HCT116 (cell line): ENCODE measurements around the gene AASS. TPM values are rescaled to one million over a fixed set of nuclear protein-coding genes. Genes with fewer than 3 reads are reported as not detected.

Experiments
- ATAC-seq: fragments of 200-7000 bp; cut with Tn5 transposase; 2 replicates; pipeline ENCODE4 v1.9.1; 2020; ENCODE audit warnings: mild to moderate bottlenecking, moderate library complexity
- BruUV-seq: library from RNA; stranded (reverse); fragments of 400-500 nt; replicated peaks from 2 replicates; lab custom pipeline; 2021; lab: Mats Ljungman, UMichigan
- CTCF ChIA-PET: fragments of 300-600 bp; sonication (Branson Sonifier 250); formaldehyde crosslinking; loops from one replicate; lab custom pipeline; 2021; ENCODE audit warnings: antibody characterized with exemption; lab: Charles Lee
- POLR2A ChIA-PET: fragments of 300-600, 350-600 bp; sonication (Branson Sonifier 250); formaldehyde crosslinking; loops from one replicate; lab custom pipeline; 2021; ENCODE audit warnings: antibody characterized with exemption; lab: Charles Lee
- RAD21 ChIA-PET, 2 experiments: fragments of 300-600 bp; sonication (Branson Sonifier 250); formaldehyde crosslinking; loops; one replicate each; lab custom pipeline; 2023; ENCODE audit warnings: low total read pairs in 2 of 2; ENCODE audit not compliant: uncharacterized antibody in 2 of 2, unreplicated experiment in 2 of 2, low non-redundant PET in 1 of 2; lab: Charles Lee
- DNase-seq: peaks from one replicate; pipeline ENCODE4 v3.0.0-alpha.2; 2010; ENCODE audit warnings: low read depth, low spot score
- H2AFZ ChIP-seq: fragments of 200-600 bp; shearing (Covaris generic), sonication (generic); 2 replicates; pipeline ENCODE4 v1.6.1; 2017; ENCODE audit warnings: low read depth, mixed run types, mixed read lengths, antibody characterized with exemption, low read length; ENCODE audit not compliant: poor library complexity, severe bottlenecking
- H3K27ac ChIP-seq: 2 replicates; pipeline ENCODE4 v1.5.1; 2012; ENCODE audit warnings: low read depth, low read length
- H3K27me3 ChIP-seq: fragments of 200-600 bp; sonication (generic); 2 replicates; pipeline ENCODE4 v1.6.1; 2016; ENCODE audit warnings: mixed run types, low read length, mixed read lengths; ENCODE audit not compliant: insufficient read depth
- H3K36me3 ChIP-seq, 2 experiments: fragments of 200-500 bp in 1 of 2; fragments of 200-600 bp in 1 of 2; sonication (Bioruptor generic) in 1 of 2; sonication (generic) in 1 of 2; 2 replicates each; pipeline versions ENCODE4 v1.5.1 to v1.6.1; 2014 to 2016; ENCODE audit warnings: low read length in 2 of 2, inconsistent platforms in 1 of 2, mixed read lengths in 1 of 2, mixed run types in 1 of 2; ENCODE audit not compliant: insufficient read depth in 2 of 2, control insufficient read depth in 1 of 2
- H3K4me1 ChIP-seq, 2 experiments: fragments of 200-600 bp in 1 of 2; sonication (generic) in 1 of 2; 2 replicates each; pipeline versions ENCODE4 v1.5.1 to v1.6.1; 2012 to 2017; ENCODE audit warnings: low read length in 2 of 2, inconsistent platforms in 1 of 2, mild to moderate bottlenecking in 1 of 2, mixed read lengths in 1 of 2, mixed run types in 1 of 2, moderate library complexity in 1 of 2; ENCODE audit not compliant: insufficient read depth in 2 of 2, control insufficient read depth in 1 of 2
- H3K4me2 ChIP-seq: fragments of 200-600 bp; sonication (generic); 2 replicates; pipeline ENCODE4 v1.6.1; 2017; ENCODE audit warnings: mixed run types, low read length, mixed read lengths
- H3K4me3 ChIP-seq, 2 experiments: fragments of 200-600 bp in 1 of 2; sonication (generic) in 1 of 2; replicated peaks in 1 of 2; 2 replicates each; pipeline ENCODE4 v1.5.1; 2011 to 2016; ENCODE audit warnings: low read length in 2 of 2, control low read depth in 1 of 2, low read depth in 1 of 2, mild to moderate bottlenecking in 1 of 2, mixed read lengths in 1 of 2, mixed run types in 1 of 2
- H3K79me2 ChIP-seq: fragments of 200-600 bp; sonication (generic); 2 replicates; pipeline ENCODE4 v1.6.1; 2017; ENCODE audit warnings: mild to moderate bottlenecking, mixed run types, low read length, moderate library complexity, mixed read lengths; ENCODE audit not compliant: insufficient read depth
- H3K9ac ChIP-seq: fragments of 200-600 bp; sonication (generic); 2 replicates; pipeline ENCODE4 v1.6.1; 2016; ENCODE audit warnings: low read length, mixed read lengths
- H3K9me2 ChIP-seq: fragments of 200-600 bp; sonication (generic), shearing (Covaris generic); 2 replicates; pipeline ENCODE4 v1.6.1; 2017; ENCODE audit warnings: mixed run types, mild to moderate bottlenecking, moderate library complexity; ENCODE audit not compliant: insufficient read depth
- H3K9me3 ChIP-seq, 2 experiments: fragments of 200-500 bp in 1 of 2; fragments of 200-600 bp in 1 of 2; sonication (Bioruptor generic) in 1 of 2; sonication (generic) in 1 of 2; 2 replicates each; pipeline ENCODE4 v1.6.1; 2014 to 2017; ENCODE audit warnings: low read length in 2 of 2, mixed read lengths in 2 of 2, inconsistent platforms in 1 of 2, low read depth in 1 of 2, mild to moderate bottlenecking in 1 of 2, mixed run types in 1 of 2, moderate library complexity in 1 of 2; ENCODE audit not compliant: control insufficient read depth in 1 of 2, insufficient read depth in 1 of 2
- H4K20me1 ChIP-seq: fragments of 200-600 bp; sonication (generic), shearing (Covaris generic); 2 replicates; pipeline ENCODE4 v1.6.1; 2017; ENCODE audit warnings: mixed run types, mild to moderate bottlenecking, moderate library complexity; ENCODE audit not compliant: insufficient read depth
- ATF3 ChIP-seq: IDR thresholded peaks from 2 replicates; pipeline ENCODE4 v1.6.1; 2012
- CBX3 ChIP-seq: IDR thresholded peaks from 2 replicates; pipeline ENCODE4 v1.6.1; 2012; ENCODE audit warnings: low read depth
- CEBPB ChIP-seq: IDR thresholded peaks from 2 replicates; pipeline ENCODE4 v1.6.1; 2012; ENCODE audit warnings: low read depth
- EGR1 ChIP-seq: IDR thresholded peaks from 2 replicates; pipeline ENCODE4 v1.6.1; 2012; ENCODE audit warnings: low read depth
- EZH2 ChIP-seq: fragments of 200-600 bp; sonication (generic); IDR thresholded peaks from 2 replicates; pipeline ENCODE4 v1.6.1; 2017; ENCODE audit warnings: antibody characterized with exemption, mixed run types
- EZH2phosphoT487 ChIP-seq: fragments of 200-600 bp; IDR thresholded peaks from 2 replicates; pipeline ENCODE4 v1.6.1; 2018; ENCODE audit warnings: antibody characterized with exemption, borderline replicate concordance
- JUND ChIP-seq: IDR thresholded peaks from 2 replicates; pipeline ENCODE4 v1.6.1; 2012
- POLR2A ChIP-seq: IDR thresholded peaks from 2 replicates; pipeline ENCODE4 v1.7.0; 2011; ENCODE audit warnings: borderline replicate concordance; ENCODE audit not compliant: insufficient read depth, insufficient read length; ENCODE audit errors: extremely low read depth
- POLR2AphosphoS5 ChIP-seq: IDR thresholded peaks from 2 replicates; pipeline ENCODE4 v1.6.1; 2011; ENCODE audit warnings: mild to moderate bottlenecking, low read depth, low read length, moderate library complexity
- RAD21 ChIP-seq: IDR thresholded peaks from 2 replicates; pipeline ENCODE4 v1.6.1; 2012; ENCODE audit warnings: low read depth, mild to moderate bottlenecking
- SIN3A ChIP-seq: IDR thresholded peaks from 2 replicates; pipeline ENCODE4 v1.6.1; 2012; ENCODE audit warnings: low read depth
- SP1 ChIP-seq: IDR thresholded peaks from 2 replicates; pipeline ENCODE4 v1.6.1; 2012; ENCODE audit warnings: low read depth
- SRF ChIP-seq: IDR thresholded peaks from 2 replicates; pipeline ENCODE4 v1.6.1; 2012; ENCODE audit warnings: low read depth
- TCF7L2 ChIP-seq: IDR thresholded peaks from 2 replicates; pipeline ENCODE4 v1.7.0; 2011; ENCODE audit warnings: borderline replicate concordance, inconsistent platforms; ENCODE audit not compliant: insufficient read depth, insufficient read length; ENCODE audit errors: extremely low read depth
- ZBTB33 ChIP-seq: IDR thresholded peaks from 2 replicates; pipeline ENCODE4 v1.6.1; 2011; ENCODE audit warnings: mild to moderate bottlenecking, low read length, moderate library complexity; ENCODE audit not compliant: insufficient replicate concordance; ENCODE audit errors: extremely low read depth
- ZFX ChIP-seq: fragments of 450-650 bp; IDR thresholded peaks from 2 replicates; pipeline ENCODE4 v1.6.1; 2017
- intact Hi-C: fragments of 100-400 bp; cut with micrococcal nuclease; formaldehyde crosslinking; loops from 2 replicates; pipeline ENCODE4 v1.10.0; 2022
- total RNA-seq: library from RNA; stranded (reverse); gene quantifications from one replicate; pipeline ENCODE4 v1.2.1, GENCODE V29; 2021; ENCODE audit not compliant: unreplicated experiment
- TF ChIP-seq, protein P1 (sequence below): IDR thresholded peaks from 2 replicates; pipeline ENCODE4 v1.6.1; 2012

AASS gene
- total RNA-seq, 1 experiment from 2014 or later: 5.1 TPM

DNA sequence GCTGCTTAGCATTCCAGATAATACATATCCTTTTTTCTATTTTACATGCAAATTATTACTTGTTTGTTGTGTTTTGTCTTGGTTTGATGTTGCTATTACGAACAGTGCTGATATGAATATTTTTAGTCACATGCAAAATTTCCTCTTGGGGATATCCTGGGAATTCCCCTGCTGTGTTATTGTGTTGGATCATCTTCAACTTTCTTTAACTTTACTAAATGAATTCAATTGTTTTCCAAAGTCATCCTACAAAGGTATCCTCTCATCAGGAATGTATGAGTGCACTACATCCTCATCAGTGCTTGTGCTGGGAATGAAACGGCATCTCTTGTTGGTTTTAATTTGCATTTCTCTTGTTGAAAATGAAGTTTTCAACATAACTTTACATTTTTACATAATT lies 87.1 kb downstream of the AASS start:
- intact Hi-C loops: no loop called here
- POLR2A ChIA-PET: no interaction called here
- Histone ChIP-seq H3K36me3 (no peaks in the 10 kb centered on the region), H3K27me3 (no peaks in the 10 kb centered on the region), H3K9me3 (no peaks in the 10 kb centered on the region), H3K9ac (no peak overlapping the region), H3K4me2 (no peak overlapping the region), H2AFZ (no peak overlapping the region), H3K27ac (no peak overlapping the region), H3K4me1 (no peaks in the 10 kb centered on the region), H3K4me3 (no peak overlapping the region), H3K79me2 (no peaks in the 10 kb centered on the region), H3K9me2 (no peaks in the 10 kb centered on the region), H4K20me1 (no peaks in the 10 kb centered on the region)
- RAD21 ChIA-PET: no interaction called here
- no peak for TF ChIP-seq CEBPB
- TF ChIP-seq EZH2phosphoT487: no peak
- no peak for TF ChIP-seq EZH2
- no peak for TF ChIP-seq SIN3A
- no peak for TF ChIP-seq ZBTB33
- TF ChIP-seq TCF7L2: no peak
- no peak for TF ChIP-seq POLR2A
- no peak for TF ChIP-seq EGR1
- CTCF ChIA-PET: no interaction called here
- no peak for ATAC-seq
- no TSS peak for BruUV-seq
- no peak for DNase-seq

GRCh38 chr7:122055073-122055472 lies 89.0 kb downstream of the AASS start:
- Histone ChIP-seq H4K20me1 (no peaks in the 10 kb centered on the region), H3K27ac (no peak overlapping the region), H3K4me3 (no peak overlapping the region), H3K4me1 (no peaks in the 10 kb centered on the region), H3K9me3 (no peaks in the 10 kb centered on the region), H3K9ac (no peak overlapping the region), H2AFZ (no peak overlapping the region), H3K36me3 (no peaks in the 10 kb centered on the region), H3K4me2 (no peak overlapping the region), H3K79me2 (no peaks in the 10 kb centered on the region), H3K9me2 (no peaks in the 10 kb centered on the region), H3K27me3 (no peaks in the 10 kb centered on the region)
- ChIA-PET RAD21 (no interaction called here), POLR2A (no interaction called here), CTCF (no interaction called here)
- ATAC-seq (no peak), DNase-seq (no peak)
- no peak for TF ChIP-seq RAD21
- TF ChIP-seq ATF3: no peak
- no peak for TF ChIP-seq CBX3
- TF ChIP-seq SRF: no peak
- TF ChIP-seq SIN3A: no peak
- no peak for TF ChIP-seq POLR2AphosphoS5
- no peak for TF ChIP-seq ZFX
- TF ChIP-seq SP1: no peak
- TF ChIP-seq ZBTB33: no peak
- TF ChIP-seq TCF7L2: no peak
- no peak for TF ChIP-seq JUND
- TF ChIP-seq EZH2: no peak
- TF ChIP-seq POLR2A: no peak
- TF ChIP-seq EGR1: no peak
- TF ChIP-seq, protein P1, sequence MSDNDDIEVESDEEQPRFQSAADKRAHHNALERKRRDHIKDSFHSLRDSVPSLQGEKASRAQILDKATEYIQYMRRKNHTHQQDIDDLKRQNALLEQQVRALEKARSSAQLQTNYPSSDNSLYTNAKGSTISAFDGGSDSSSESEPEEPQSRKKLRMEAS: no peak
- intact Hi-C loops: no loop called here
- no TSS peak for BruUV-seq
